AG04449 (cell line): ENCODE data around the gene FEZF1.
A peak's percentile ranks its signal among the peaks of the same experiment; 100 is the strongest.

Source experiments
- CTCF ChIA-PET: fragments of 350-600 bp; formaldehyde crosslinking; extraction: SDS; loops from one replicate; lab custom pipeline; 2021; ENCODE audit warnings: antibody characterized with exemption; lab: Yijun Ruan, JAX
- POLR2A ChIA-PET: fragments of 400-600, 350-600 bp; formaldehyde crosslinking; extraction: SDS; loops from one replicate; lab custom pipeline; 2020; ENCODE audit warnings: antibody characterized with exemption, inconsistent platforms; lab: Yijun Ruan, JAX
- DNase-seq: peaks from one replicate; pipeline ENCODE4 v3.0.0-alpha.2; 2010; ENCODE audit warnings: low read depth, low spot score
- H3K4me3 ChIP-seq: 2 replicates; pipeline ENCODE4 v1.5.1; 2011; ENCODE audit warnings: low read depth, mild to moderate bottlenecking, control low read depth, low read length
- TF ChIP-seq, protein P1 (sequence below): IDR thresholded peaks from one replicate; pipeline ENCODE4 v1.5.1; 2011; ENCODE audit warnings: mild to moderate bottlenecking, moderate library complexity, low read length, control low read depth, inconsistent platforms; ENCODE audit not compliant: insufficient read depth; ENCODE audit errors: missing control alignments

FEZF1 gene

DNA sequence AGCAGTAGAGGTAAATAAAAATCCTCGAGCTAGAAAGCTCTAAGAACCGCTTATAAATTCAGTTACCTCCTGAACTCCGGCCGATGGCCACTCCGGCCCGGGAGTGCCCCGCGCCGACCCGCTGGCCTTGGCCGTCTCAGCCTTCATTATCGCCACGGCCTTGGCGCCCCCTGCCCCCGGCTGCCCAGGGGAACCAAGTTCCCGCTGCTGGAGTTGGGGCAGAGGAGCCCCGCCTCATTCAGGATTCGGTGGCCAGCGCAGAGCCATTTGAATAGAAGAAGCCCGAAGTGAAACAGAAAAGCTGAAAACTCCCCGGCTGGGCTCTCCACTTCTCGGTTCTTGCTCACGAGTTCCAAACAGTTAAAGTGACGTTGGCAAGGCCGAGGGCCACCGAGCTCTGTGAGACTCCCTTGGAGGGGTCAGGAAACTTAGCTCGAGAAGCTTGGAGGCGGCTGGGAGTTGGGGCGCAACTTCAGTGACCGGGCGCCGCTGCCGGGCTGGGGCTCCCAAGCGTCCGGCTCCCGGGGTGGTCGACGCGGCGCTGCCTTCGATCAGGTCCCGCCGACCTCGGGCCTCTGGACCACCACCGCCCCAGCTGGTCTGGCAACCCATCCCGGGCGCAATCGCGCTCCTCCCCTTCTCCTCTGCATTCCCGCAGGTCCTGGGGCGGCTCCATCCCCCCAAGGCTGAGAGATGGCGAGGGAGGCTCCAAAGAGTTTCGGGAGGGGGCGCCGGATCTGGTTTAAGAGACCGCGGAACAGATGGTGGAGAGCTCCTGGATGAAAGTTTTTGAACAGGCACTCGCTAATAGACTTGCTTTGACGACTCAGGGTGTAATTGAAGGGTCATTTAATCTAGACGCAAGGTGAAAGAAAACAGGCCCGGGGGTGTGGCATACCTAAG lies 5.8 kb upstream of the FEZF1 start:
- ChIA-PET POLR2A (interaction anchor here (0.6 kb wide), 1 partner anchor 218 kb away, joined by 3 read pairs; no protein-coding TSS in a partner anchor), CTCF (no interaction called here)
- H3K4me3 ChIP-seq: peak overlapping the region; percentile 40
- no peak for DNase-seq
- TF ChIP-seq, protein P1, sequence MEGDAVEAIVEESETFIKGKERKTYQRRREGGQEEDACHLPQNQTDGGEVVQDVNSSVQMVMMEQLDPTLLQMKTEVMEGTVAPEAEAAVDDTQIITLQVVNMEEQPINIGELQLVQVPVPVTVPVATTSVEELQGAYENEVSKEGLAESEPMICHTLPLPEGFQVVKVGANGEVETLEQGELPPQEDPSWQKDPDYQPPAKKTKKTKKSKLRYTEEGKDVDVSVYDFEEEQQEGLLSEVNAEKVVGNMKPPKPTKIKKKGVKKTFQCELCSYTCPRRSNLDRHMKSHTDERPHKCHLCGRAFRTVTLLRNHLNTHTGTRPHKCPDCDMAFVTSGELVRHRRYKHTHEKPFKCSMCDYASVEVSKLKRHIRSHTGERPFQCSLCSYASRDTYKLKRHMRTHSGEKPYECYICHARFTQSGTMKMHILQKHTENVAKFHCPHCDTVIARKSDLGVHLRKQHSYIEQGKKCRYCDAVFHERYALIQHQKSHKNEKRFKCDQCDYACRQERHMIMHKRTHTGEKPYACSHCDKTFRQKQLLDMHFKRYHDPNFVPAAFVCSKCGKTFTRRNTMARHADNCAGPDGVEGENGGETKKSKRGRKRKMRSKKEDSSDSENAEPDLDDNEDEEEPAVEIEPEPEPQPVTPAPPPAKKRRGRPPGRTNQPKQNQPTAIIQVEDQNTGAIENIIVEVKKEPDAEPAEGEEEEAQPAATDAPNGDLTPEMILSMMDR: no peak

DNA sequence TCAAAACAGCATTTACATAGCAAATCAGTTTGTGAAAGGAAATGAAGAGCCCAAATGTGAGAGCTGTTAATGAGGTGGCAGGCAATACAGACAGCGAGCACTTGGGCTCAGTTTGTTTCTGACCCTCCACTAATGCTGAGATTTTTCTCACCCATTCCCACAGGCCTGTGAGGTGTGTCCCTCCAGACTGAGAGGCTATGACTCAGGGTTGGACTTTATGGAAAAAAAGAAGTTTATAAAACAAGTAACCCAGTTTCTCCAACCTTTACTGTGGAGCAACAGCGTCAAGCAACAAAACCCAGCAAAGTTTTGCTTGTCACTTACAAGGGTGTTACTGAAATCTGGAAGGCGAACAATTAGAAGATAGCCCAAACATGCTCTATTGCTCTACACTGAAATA lies 4.9 kb upstream of the FEZF1 start:
- no peak for DNase-seq
- TF ChIP-seq, protein P1: no peak
- no peak overlapping the region for H3K4me3 ChIP-seq
- POLR2A ChIA-PET: interaction anchor here (0.6 kb wide), 1 partner anchor 219 kb away, joined by 3 read pairs; no protein-coding TSS in a partner anchor
- CTCF ChIA-PET: no interaction called here

DNA sequence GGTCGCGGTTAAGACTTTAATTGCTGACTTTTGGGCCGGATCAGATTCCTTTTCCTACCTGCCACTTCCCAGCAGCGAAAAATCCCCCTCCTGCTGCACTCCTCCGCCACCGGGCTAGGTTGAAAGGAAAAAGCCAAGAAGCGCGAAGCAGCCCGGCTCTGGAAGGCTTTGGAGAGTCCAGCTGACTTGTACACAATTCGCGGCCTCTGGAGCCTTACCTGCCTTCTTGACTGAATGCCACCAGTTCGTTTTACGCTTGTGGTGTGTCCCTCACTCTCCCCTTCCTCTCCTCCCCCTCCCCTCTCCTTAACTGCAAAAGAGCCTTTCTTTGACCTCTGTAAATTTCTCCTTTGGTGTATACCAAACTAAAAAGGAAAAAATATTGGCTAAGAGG lies 2.7 kb upstream of the FEZF1 start:
- ChIA-PET POLR2A (no interaction called here), CTCF (no interaction called here)
- TF ChIP-seq, protein P1: no peak
- no peak for DNase-seq
- H3K4me3 ChIP-seq: no peak overlapping the region

DNA sequence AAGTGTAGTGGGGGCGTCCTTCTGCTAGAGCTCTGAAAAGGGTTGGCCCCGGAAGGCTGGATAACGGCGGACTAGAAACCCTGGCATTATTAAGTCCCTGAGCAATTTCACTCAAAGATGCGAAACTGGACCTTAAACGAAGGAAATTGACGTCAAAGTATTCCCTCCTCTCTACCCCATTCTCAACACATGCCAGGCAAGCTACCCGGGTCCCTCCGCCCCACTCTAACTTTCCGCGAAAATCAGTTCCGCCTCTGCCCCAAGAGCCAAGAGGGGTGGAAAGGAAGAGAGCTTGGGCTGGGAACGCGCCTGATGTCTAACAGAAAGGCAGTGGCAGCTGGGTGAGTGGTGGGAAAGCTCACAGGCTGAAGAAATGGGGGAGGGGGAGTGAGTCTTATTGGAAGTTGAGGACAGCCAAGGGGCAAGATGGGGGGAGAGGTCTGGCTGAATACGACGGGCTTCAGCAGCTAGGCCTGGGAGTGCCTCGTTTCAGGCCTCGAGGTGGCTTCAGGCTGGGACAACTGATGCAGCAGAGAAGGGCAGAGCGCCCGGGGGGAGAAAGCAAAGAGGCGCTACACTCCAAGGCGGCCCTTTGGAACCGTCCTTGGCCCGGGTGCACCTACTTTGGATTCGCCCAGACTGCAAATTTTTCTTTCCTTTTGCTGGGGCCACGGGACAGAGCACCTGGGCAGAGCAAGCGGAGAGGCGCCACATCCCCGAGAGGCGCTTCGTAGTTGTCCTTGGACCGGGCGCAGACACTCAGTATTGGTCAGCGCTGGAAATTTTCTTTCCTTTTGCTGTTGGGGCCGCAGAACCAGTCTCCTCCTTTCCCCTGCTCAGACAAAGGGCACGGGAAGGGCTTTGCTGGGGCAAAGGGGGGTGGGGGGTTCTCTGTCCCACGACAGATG lies 2.0 kb upstream of the FEZF1 start:
- TF ChIP-seq, protein P1: no peak
- CTCF ChIA-PET: no interaction called here
- no peak for DNase-seq
- POLR2A ChIA-PET: no interaction called here
- H3K4me3 ChIP-seq: no peak overlapping the region

DNA sequence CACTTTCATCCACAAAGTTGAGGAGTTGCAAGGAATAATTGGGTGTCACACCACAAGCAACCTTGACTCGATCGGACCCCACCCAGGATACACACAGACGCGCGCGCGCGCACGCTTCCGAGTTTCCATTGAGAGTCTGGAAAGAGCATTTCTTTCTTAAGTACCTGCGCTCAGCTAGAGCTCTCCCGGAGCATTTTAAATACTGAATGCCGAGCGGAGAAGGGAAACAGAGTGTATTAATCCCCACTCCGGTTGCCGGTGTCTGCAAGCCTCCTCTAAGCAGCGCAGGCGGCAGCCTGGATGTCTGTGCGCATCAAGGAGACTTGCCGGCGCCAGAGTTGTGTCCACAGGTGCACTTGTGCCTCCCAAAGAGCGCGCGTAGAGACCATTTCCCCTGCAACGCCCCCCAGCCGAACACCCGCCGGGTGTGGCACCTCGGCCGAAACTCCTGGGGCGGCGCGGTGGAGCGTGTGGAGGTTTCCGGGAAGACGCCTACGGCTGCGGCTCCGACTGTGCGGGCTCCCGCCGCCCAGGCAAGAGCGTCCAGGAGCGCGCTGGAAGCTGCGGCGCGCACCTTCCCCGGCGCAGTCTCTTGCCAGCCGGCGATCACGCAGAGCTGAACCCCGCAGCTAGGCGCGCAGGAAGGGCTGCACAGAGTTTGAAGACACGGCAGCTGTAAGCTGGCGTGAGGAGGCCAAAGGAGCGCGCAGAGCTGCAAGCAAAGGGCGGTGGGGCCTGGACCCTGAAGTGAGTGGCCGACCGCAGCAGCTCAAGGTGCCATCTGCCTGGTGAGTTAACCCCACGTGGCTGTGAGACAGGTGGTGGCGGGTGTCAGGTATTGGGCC lies 1.1 kb upstream of the FEZF1 start:
- TF ChIP-seq, protein P1: no peak
- H3K4me3 ChIP-seq: no peak overlapping the region

More for the DNA sequence above, 1.1 kb upstream of the FEZF1 start:
- ChIA-PET CTCF (no interaction called here), POLR2A (no interaction called here)
- no peak for DNase-seq
